Glutamatergic neuron (in vitro differentiated cells): ENCODE measurements around the gene NEK6. TPM values are rescaled to one million over a fixed set of nuclear protein-coding genes. Genes with fewer than 3 reads are reported as not detected.

Experiments used
- DNase-seq: peaks from one replicate; pipeline ENCODE4 v3.0.0; 2022
- H3K27ac Mint-ChIP-seq: one replicate; pipeline ENCODE4 v1.8.0; 2020; ENCODE audit warnings: mild to moderate bottlenecking, mixed read lengths, inconsistent platforms; ENCODE audit not compliant: unreplicated experiment
- H3K27me3 Mint-ChIP-seq: one replicate; pipeline ENCODE4 v1.8.0; 2020; ENCODE audit warnings: mild to moderate bottlenecking, moderate library complexity, mixed read lengths, inconsistent platforms; ENCODE audit not compliant: unreplicated experiment
- H3K36me3 Mint-ChIP-seq: one replicate; pipeline ENCODE4 v1.8.0; 2020; ENCODE audit warnings: mild to moderate bottlenecking, mixed read lengths, inconsistent platforms; ENCODE audit not compliant: unreplicated experiment
- H3K4me1 Mint-ChIP-seq: one replicate; pipeline ENCODE4 v1.8.0; 2020; ENCODE audit warnings: mild to moderate bottlenecking, low read depth, mixed read lengths, inconsistent platforms; ENCODE audit not compliant: unreplicated experiment
- H3K4me3 Mint-ChIP-seq: one replicate; pipeline ENCODE4 v1.8.0; 2020; ENCODE audit warnings: mild to moderate bottlenecking, mixed read lengths, inconsistent platforms; ENCODE audit not compliant: unreplicated experiment
- H3K9me3 Mint-ChIP-seq: one replicate; pipeline ENCODE4 v1.8.0; 2020; ENCODE audit warnings: mild to moderate bottlenecking, moderate library complexity, mixed read lengths, inconsistent platforms; ENCODE audit not compliant: unreplicated experiment
- CTCF ChIP-seq: fragments of 200-600 bp; sonication (generic); IDR thresholded peaks from one replicate; pipeline ENCODE4 v1.5.0; 2021; ENCODE audit not compliant: partially characterized antibody, unreplicated experiment
- total RNA-seq: library from RNA; stranded (reverse); fragmentation: NEBNext Ultra II Directional; extraction: Animal tissue kit (Norgen Biotek cat#: 25700); gene quantifications from one replicate; pipeline ENCODE4 v1.2.1, GENCODE V29; 2021; ENCODE audit not compliant: unreplicated experiment

NEK6 gene
- total RNA-seq, 1 donor from 2014 or later = 5.4 TPM

GRCh38 chr9:124390794-124391658 lies 133.3 kb downstream of the NEK6 start:
- Mint-ChIP-seq H3K9me3 (no peaks in the 10 kb centered on the region), H3K27me3 (no peaks in the 10 kb centered on the region), H3K36me3 (no peaks in the 10 kb centered on the region), H3K27ac (peak overlapping the region; percentile 24), H3K4me3 (no peak overlapping the region), H3K4me1 (peaks cover 55% of the 10 kb centered on the region)
- no peak for TF ChIP-seq CTCF
- no peak for DNase-seq

GRCh38 chr9:124392254-124392870 lies 134.6 kb downstream of the NEK6 start:
- no peak for TF ChIP-seq CTCF
- Mint-ChIP-seq H3K4me1 (peaks cover 52% of the 10 kb centered on the region), H3K4me3 (no peak overlapping the region), H3K36me3 (no peaks in the 10 kb centered on the region), H3K9me3 (no peaks in the 10 kb centered on the region), H3K27ac (peak overlapping the region; percentile 83), H3K27me3 (no peaks in the 10 kb centered on the region)
- no peak for DNase-seq

- peak; percentile 39 for DNase-seq
- Mint-ChIP-seq H3K27ac (peak overlapping the region; percentile 83), H3K4me1 (peaks cover 50% of the 10 kb centered on the region), H3K27me3 (no peaks in the 10 kb centered on the region), H3K36me3 (no peaks in the 10 kb centered on the region), H3K4me3 (peak overlapping the region; percentile 39), H3K9me3 (no peaks in the 10 kb centered on the region)
- no peak for TF ChIP-seq CTCF
Observed at GRCh38 chr9:124392871-124393460, 135.2 kb downstream of the NEK6 start.

DNA sequence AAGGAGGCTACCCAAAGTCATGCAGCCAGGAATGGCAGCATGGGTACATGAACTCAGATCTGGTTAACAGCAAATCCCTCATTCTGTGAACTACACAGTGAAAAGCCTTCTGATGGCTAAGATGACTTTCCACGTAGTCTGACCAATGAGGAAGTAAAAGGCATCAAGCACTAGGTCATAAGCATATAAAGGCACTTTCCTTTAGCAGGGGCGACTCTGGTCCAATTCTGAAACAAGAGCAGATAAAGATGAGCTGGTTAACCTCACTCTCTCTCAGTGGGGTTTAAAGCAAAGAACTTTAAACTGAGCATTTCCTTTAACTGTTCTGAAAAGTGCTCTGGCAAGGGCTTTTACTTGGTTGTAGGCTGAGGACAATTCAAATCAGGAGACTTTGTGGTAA lies 136.4 kb downstream of the NEK6 start:
- Mint-ChIP-seq H3K36me3 (no peaks in the 10 kb centered on the region), H3K4me1 (peaks cover 46% of the 10 kb centered on the region), H3K27ac (peak overlapping the region; percentile 26), H3K27me3 (no peaks in the 10 kb centered on the region), H3K9me3 (no peaks in the 10 kb centered on the region), H3K4me3 (no peak overlapping the region)
- DNase-seq = no peak
- no peak for TF ChIP-seq CTCF

DNA sequence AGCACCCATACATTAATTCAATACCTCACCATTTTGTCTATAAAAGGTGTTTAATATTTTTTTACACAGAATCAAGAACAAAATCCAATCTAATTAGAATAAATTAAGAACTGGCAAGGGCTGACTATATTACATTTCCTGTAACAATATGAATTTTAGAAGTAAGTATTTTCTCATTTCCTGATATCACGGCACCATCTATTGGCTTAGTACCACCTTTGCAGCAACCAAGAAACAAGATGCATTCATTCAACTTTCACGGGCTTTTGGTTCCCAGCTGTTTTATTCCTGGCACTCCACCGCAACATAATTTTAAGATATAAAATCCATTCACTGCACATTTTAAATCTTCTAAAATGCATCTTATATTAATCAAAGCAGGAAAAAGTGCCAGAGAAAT lies 136.8 kb downstream of the NEK6 start:
- DNase-seq = no peak
- H3K27me3 Mint-ChIP-seq = no peaks in the 10 kb centered on the region
- no peak overlapping the region for H3K27ac Mint-ChIP-seq
- H3K9me3 Mint-ChIP-seq = no peaks in the 10 kb centered on the region
- H3K36me3 Mint-ChIP-seq = no peaks in the 10 kb centered on the region
- peaks cover 44% of the 10 kb centered on the region for H3K4me1 Mint-ChIP-seq
- H3K4me3 Mint-ChIP-seq = no peak overlapping the region
- no peak for TF ChIP-seq CTCF
